ENCODE measurements around the gene ACAT2. TPM values are rescaled to one million over a fixed set of nuclear protein-coding genes. Genes with fewer than 3 reads are reported as not detected.

ACAT2 gene
- total RNA-seq, 1 experiment from 2014 or later: 13.8 TPM

- in situ Hi-C loops (cut with HindIII; ENCODE audit: low pct_unique_long_range_greater_than_20kb, low sequenced_read_pairs): no loop called here
- DNase-seq (ENCODE audit: low read depth, low spot score): peak; percentile 9
These were observed 3.5 kb upstream of the ACAT2 start for GRCh38 chr6:159758031-159759001.

DNA sequence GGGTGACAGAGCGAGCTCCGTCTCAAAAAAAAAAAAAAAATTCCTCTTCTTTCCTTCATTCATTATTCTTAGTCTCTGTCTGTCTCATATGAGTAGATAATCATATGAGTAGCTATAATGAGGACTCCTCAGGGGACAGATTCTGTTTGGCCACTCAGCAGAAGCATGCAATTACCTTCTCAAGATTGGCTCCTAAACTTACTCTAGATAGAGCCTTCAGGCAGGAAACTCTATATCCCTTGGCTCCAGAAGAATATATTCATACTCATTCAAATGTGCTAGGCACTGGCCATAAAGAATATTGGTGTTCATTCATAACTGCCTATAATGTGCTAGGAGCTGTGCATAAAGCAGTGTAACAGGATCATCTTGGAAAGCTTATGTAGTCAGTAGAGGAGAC lies 2.2 kb upstream of the ACAT2 start:
- in situ Hi-C loops (cut with HindIII; ENCODE audit: low pct_unique_long_range_greater_than_20kb, low sequenced_read_pairs): no loop called here
- no peak for DNase-seq (ENCODE audit: low read depth, low spot score)

DNA sequence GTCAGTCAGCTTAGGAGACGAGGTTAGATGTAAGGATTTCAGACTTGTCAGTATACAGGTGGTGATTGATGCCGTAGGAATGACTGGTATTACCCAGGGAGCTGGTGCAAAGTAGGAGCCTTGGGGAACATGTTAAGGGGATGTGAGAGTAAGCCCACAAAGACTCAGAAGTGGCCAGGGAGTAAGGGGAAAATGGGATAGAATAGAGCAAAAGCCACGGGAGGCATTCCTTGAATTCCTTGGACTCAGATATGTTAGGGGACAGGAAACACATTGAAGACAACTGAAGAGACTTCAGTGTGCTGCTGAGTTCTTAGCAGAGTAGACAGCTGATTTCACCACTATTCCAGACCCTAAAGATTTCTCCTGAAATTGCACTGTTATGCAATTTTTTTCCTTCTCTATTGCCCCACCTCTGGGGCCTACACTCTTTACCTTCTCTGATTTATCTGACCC lies 1.2 kb upstream of the ACAT2 start:
- in situ Hi-C loops (cut with HindIII; ENCODE audit: low pct_unique_long_range_greater_than_20kb, low sequenced_read_pairs): no loop called here
- peak; percentile 39 for DNase-seq (ENCODE audit: low read depth, low spot score)

DNA sequence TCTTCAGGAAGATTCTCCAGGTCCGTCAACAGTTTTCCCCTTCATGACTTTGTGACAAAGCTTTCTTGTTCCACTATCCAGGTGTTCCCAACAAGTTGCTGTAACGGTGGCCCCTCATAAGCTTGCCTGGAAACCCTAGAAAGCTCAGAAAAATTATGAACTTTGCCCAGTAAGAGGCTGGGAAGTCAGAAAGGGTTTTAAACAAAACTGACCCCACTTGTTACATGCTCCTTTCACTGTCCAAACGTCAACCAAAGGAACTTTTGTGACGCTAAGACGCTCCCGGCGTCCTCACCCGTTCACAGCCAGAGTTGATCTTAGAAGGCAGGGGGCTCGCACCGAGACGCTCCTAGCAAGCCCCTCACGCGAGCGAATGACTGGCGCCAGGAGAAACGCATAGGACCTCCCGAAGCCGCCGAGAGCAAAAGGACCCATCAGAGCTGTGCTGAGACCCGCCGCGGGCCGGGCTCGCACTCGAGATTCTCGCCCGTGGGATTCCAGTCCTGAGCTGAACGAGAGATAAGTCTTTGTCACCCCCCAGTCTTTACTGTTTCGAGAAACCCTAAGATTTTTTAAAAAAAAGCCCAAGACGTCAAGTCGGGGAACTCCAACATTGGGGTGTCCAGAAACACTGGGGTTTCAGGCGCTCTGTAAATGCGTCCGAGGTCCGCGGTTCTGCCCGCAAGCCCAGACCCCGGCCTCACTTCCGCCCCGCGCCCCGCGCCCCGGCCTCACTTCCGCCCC lies 544 bp upstream of the ACAT2 start:
- in situ Hi-C loops (cut with HindIII; ENCODE audit: low pct_unique_long_range_greater_than_20kb, low sequenced_read_pairs): no loop called here
- DNase-seq (ENCODE audit: low read depth, low spot score): peak; percentile 4

- DNase-seq (ENCODE audit: low read depth, low spot score): no peak
- in situ Hi-C loops (cut with HindIII; ENCODE audit: low pct_unique_long_range_greater_than_20kb, low sequenced_read_pairs): no loop called here
These were observed 942 bp downstream of the ACAT2 start for GRCh38 chr6:159762681-159763293.

DNA sequence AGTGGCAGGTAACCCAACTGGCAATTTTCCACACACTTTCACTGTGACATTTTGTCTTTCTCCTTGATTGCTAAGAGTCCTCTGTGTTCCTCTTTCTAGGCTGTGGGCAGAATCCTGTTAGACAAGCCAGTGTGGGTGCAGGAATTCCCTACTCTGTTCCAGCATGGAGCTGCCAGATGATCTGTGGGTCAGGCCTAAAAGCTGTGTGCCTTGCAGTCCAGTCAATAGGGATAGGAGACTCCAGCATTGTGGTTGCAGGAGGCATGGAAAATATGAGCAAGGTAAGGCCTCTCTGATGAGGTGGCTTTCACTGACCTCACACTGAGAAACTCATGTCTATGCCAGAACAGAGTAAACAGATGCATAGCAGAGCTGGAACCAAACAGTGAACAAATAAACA lies 5.1 kb downstream of the ACAT2 start:
- in situ Hi-C loops (cut with HindIII; ENCODE audit: low pct_unique_long_range_greater_than_20kb, low sequenced_read_pairs): no loop called here
- no peak for DNase-seq (ENCODE audit: low read depth, low spot score)

- no peak for DNase-seq (ENCODE audit: low read depth, low spot score)
- in situ Hi-C loops (cut with HindIII; ENCODE audit: low pct_unique_long_range_greater_than_20kb, low sequenced_read_pairs): no loop called here
These were observed 7.6 kb downstream of the ACAT2 start for GRCh38 chr6:159769470-159769869.

- no peak for DNase-seq (ENCODE audit: low read depth, low spot score)
- in situ Hi-C loops (cut with HindIII; ENCODE audit: low pct_unique_long_range_greater_than_20kb, low sequenced_read_pairs): no loop called here
These were observed 10.4 kb downstream of the ACAT2 start for GRCh38 chr6:159772196-159772595.

DNA sequence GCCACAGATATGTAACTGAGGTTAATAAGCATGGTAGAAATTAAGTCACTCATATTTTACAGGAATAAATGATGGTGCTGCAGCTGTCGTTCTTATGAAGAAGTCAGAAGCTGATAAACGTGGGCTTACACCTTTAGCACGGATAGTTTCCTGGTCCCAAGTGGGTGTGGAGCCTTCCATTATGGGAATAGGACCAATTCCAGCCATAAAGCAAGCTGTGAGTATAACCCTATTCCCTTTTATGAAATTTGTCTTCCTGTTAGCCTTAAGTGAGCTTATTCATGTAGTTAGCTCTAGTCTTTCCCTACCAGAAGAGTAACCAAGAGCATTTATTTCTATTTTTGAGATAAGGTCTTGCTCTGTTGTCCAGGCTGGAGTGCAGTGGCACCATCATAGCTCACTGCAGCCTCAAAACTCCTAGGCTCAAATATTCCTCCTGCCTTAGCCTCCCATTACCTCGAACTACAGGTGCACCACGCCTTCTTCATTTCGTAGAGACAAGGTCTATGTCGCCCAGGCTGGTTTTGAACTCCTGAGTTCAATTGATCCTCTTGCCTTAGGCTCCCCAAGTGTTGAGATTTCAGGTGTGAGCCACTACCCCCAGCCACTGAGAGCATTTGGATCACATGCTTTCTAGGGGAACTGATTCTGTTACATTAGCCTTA lies 15.5 kb downstream of the ACAT2 start:
- in situ Hi-C loops (cut with HindIII; ENCODE audit: low pct_unique_long_range_greater_than_20kb, low sequenced_read_pairs): no loop called here
- DNase-seq (ENCODE audit: low read depth, low spot score): no peak

DNA sequence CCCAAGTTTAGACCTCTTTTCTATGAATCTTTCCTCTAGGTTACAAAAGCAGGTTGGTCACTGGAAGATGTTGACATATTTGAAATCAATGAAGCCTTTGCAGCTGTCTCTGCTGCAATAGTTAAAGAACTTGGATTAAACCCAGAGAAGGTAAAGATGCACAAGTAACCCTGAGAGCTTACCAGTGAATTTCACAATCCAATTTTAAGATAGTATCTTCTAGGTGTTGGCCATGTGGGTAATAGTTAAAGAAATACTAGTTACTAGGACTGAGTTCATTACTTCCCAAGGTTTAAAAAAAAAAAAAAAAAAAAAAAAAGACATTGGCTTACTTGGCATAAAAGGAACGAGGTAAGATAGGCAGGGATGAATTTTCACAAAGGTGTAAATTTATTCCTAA lies 16.3 kb downstream of the ACAT2 start:
- DNase-seq (ENCODE audit: low read depth, low spot score): no peak
- in situ Hi-C loops (cut with HindIII; ENCODE audit: low pct_unique_long_range_greater_than_20kb, low sequenced_read_pairs): no loop called here

DNA sequence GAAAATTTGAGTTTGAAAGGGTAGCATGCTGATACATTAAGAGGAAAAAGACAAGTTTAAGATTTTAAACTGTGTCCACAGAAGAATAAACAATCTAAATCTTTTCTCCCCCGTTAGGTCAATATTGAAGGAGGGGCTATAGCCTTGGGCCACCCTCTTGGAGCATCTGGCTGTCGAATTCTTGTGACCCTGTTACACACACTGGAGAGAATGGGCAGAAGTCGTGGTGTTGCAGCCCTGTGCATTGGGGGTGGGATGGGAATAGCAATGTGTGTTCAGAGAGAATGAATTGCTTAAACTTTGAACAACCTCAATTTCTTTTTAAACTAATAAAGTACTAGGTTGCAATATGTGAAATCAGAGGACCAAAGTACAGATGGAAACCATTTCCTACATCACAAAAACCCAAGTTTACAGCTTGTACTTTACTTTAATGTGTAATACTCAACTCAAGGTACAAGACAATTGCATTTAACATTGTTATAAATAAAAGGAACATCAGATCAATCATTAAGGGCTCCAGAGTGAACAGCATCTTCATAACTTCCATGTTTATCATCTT lies 16.8 kb downstream of the ACAT2 start:
- in situ Hi-C loops (cut with HindIII; ENCODE audit: low pct_unique_long_range_greater_than_20kb, low sequenced_read_pairs): no loop called here
- DNase-seq (ENCODE audit: low read depth, low spot score): no peak

DNA sequence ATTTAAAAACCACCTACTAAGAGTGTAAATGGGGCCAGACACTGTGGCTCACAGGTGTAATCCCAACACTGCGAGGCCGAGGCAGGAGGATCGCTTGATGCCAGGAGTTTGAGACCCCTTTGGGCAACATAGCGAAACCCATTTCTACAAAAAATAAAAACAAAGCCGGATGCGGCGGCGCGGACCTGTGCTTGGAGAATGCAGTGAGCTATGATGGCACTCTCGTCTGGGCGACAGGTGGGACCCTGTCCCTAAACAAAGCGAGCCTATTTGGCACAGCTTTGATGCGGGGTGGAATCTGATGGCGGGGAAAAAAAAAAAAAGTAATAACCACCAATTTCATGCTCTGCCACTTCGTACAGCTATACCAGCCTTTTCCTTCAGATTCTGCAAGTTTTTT lies 26.4 kb downstream of the ACAT2 start:
- in situ Hi-C loops (cut with HindIII; ENCODE audit: low pct_unique_long_range_greater_than_20kb, low sequenced_read_pairs): no loop called here
- no peak for DNase-seq (ENCODE audit: low read depth, low spot score)

DNA sequence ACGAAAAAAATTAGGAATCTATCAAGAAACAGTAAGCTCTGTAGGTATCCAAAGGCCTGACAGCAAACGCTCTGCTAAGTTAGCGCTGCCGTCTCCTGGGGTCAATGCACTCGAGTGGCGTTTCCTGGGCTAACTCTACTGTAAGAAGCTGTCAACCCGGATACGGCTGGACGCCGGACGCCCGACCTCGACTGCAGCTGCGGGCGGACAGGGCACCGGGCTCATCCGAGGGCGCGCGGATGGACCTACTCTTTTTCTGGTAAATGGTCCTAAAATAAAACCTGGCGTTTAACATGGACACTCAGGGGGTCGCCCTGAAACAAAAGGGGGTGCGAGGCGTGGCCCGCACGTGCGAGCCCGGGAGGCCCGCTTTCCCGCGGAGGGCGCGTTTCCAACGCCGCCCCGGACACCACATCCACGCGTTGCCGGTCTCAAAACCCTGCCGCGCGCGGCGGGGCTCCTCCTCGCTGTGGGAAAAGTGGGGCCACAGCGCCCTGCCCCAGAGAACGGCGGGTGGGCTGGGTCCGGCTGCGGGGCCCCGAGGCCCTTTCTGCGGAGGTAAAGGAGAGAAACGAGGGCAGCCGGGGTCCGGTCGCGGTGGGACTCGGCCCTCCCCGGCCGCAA lies 27.0 kb downstream of the ACAT2 start:
- DNase-seq (ENCODE audit: low read depth, low spot score): peak; percentile 21
- in situ Hi-C loops (cut with HindIII; ENCODE audit: low pct_unique_long_range_greater_than_20kb, low sequenced_read_pairs): no loop called here

DNA sequence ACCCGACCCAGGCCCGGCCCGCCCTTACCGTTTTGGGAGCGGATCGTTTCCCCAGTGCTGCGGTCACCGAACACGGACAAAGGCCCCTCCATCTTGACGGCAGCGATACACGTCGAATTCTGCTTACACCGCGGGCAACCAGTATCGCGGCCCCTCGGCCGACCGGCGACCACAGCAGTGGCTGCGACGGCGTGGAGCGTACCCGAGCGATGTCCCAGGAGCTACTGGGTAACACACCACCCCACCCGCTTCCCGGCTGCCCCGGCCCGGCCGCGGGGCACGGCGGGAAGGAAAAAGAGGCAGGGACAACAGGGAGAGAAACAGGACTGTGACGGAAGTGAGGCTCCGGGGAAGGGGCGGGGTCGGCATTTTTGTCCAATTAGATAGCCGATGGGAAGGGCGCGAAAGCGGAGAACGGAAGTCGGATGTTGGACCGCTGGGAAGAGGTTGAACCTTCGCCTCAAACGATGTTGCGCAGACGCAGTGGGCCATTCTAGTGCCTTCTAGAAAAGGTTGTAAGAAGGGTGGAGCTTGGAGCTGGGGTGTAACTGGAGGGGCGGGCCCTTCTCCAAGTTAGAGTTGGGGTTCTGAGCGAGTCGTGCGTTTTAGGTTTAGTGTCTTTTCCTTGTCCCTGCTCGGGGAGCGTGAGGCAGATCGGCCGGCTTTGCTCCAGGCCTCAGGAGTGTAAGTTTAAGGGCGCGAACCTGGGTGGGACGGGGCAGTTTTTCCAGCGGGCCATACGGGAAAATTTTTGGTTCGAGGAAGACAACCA lies 27.7 kb downstream of the ACAT2 start, which contains the start of gene TCP1:
Gene TCP1 (minus strand): TSS at position 226 of the 772 bp plus-strand sequence. CDS start 134 bp downstream, at position 92.
- peak; percentile 99 for DNase-seq (ENCODE audit: low read depth, low spot score)
- in situ Hi-C loops (cut with HindIII; ENCODE audit: low pct_unique_long_range_greater_than_20kb, low sequenced_read_pairs): no loop called here

GRCh38 chr6:159790149-159790955 lies 28.5 kb downstream of the ACAT2 start, which contains the start of gene MRPL18:
MRPL18 (plus strand) TSS chr6:159790467; CDS start chr6:159790588, 121 bp downstream.
- in situ Hi-C loops (cut with HindIII; ENCODE audit: low pct_unique_long_range_greater_than_20kb, low sequenced_read_pairs): no loop called here
- peak; percentile 96 for DNase-seq (ENCODE audit: low read depth, low spot score)
